OCI-LY7 (cell line): ENCODE data around the gene APOA1.

Experiments used
- EZH2phosphoT487 ChIP-seq: fragments of 200-600 bp; sonication (generic); IDR thresholded peaks from 2 replicates; pipeline ENCODE4 v1.6.1; 2018; ENCODE audit warnings: low read depth, borderline replicate concordance, mild to moderate bottlenecking, mixed run types, antibody characterized with exemption, low read length, moderate library complexity, mixed read lengths
- TF ChIP-seq, protein P1 (sequence below): fragments of 200-600 bp; sonication (generic); conservative IDR thresholded peaks from 2 replicates; pipeline ENCODE4 v1.5.1; 2014; ENCODE audit warnings: mild to moderate bottlenecking, antibody characterized with exemption, low read length, moderate library complexity, mixed read lengths

DNA sequence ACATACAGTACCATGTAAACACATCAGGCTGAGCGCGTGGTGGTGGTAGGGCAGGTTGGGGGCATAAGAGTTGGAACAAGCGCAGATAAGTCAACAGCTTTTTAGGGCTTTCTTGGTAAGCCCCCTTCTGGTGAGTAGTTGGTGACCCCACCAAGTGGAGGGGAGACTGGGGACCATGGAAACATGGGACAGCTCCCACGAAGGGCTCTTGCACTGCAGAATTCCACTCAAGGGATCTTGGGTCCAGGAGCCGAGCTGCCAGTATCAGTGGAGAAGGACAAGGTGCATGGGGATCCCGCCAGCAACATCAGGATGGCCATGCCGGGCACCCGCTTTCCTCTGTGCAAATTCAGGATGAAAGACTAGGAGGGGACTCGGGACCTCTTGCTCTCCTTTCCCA is 6.2 kb upstream of the APOA1 start:
- TF ChIP-seq, protein P1, sequence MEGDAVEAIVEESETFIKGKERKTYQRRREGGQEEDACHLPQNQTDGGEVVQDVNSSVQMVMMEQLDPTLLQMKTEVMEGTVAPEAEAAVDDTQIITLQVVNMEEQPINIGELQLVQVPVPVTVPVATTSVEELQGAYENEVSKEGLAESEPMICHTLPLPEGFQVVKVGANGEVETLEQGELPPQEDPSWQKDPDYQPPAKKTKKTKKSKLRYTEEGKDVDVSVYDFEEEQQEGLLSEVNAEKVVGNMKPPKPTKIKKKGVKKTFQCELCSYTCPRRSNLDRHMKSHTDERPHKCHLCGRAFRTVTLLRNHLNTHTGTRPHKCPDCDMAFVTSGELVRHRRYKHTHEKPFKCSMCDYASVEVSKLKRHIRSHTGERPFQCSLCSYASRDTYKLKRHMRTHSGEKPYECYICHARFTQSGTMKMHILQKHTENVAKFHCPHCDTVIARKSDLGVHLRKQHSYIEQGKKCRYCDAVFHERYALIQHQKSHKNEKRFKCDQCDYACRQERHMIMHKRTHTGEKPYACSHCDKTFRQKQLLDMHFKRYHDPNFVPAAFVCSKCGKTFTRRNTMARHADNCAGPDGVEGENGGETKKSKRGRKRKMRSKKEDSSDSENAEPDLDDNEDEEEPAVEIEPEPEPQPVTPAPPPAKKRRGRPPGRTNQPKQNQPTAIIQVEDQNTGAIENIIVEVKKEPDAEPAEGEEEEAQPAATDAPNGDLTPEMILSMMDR: no peak
- TF ChIP-seq EZH2phosphoT487: no peak
